Lung microvascular endothelial cell (primary cell): ENCODE data around the gene LRRC75A. TPM values are rescaled to one million over a fixed set of nuclear protein-coding genes. Genes with fewer than 3 reads are reported as not detected.

ENCODE experiments used
- DNase-seq, 2 donors: peaks; one replicate each; pipeline versions ENCODE4 v3.0.0 to v3.0.0-alpha.2; 2010; ENCODE audit warnings: low read depth in 2 of 2
- total RNA-seq: library from RNA; depleted of rRNA; stranded (reverse); fragments of >200 nt; gene quantifications from 2 replicates; pipeline ENCODE4 v1.2.1, GENCODE V29; 2014

Gene LRRC75A
- total RNA-seq, 1 donor from 2014 or later = 0.99 TPM

- no peak for DNase-seq
These were observed 19.5 kb downstream of the LRRC75A start for GRCh38 chr17:16472539-16472938.

GRCh38 chr17:16471295-16471694, 20.7 kb downstream of the LRRC75A start:
- DNase-seq = no peak

- DNase-seq = peak in 1 of 2 donors; percentile 28
These were observed 21.7 kb downstream of the LRRC75A start for GRCh38 chr17:16470265-16470664.

- no peak for DNase-seq
These were observed 23.5 kb downstream of the LRRC75A start for GRCh38 chr17:16468428-16468992.

GRCh38 chr17:16467886-16468285, 24.1 kb downstream of the LRRC75A start:
- no peak for DNase-seq

- DNase-seq = no peak
These were observed 24.9 kb downstream of the LRRC75A start for GRCh38 chr17:16467044-16467443.

GRCh38 chr17:16466407-16466806, 25.6 kb downstream of the LRRC75A start:
- DNase-seq = no peak

- no peak for DNase-seq
These were observed 26.1 kb downstream of the LRRC75A start for GRCh38 chr17:16465861-16466338.

- DNase-seq = no peak
These were observed 27.0 kb downstream of the LRRC75A start for GRCh38 chr17:16465052-16465312.

GRCh38 chr17:16464303-16465051, 27.5 kb downstream of the LRRC75A start:
- DNase-seq = no peak

GRCh38 chr17:16463358-16464302, 28.4 kb downstream of the LRRC75A start:
- peak; percentile 71 for DNase-seq

GRCh38 chr17:16462070-16462864, 29.7 kb downstream of the LRRC75A start:
- no peak for DNase-seq

- DNase-seq = no peak
These were observed 30.5 kb downstream of the LRRC75A start for GRCh38 chr17:16461606-16461866.

- no peak for DNase-seq
These were observed 31.0 kb downstream of the LRRC75A start for GRCh38 chr17:16460796-16461605.

GRCh38 chr17:16459855-16460550, 32.0 kb downstream of the LRRC75A start:
- DNase-seq = no peak

- no peak for DNase-seq
These were observed 32.7 kb downstream of the LRRC75A start for GRCh38 chr17:16459271-16459670.

- no peak for DNase-seq
These were observed 35.2 kb downstream of the LRRC75A start for GRCh38 chr17:16456742-16457316.

- DNase-seq = no peak
These were observed 35.8 kb downstream of the LRRC75A start for GRCh38 chr17:16455997-16456741.

GRCh38 chr17:16453493-16453851, 38.5 kb downstream of the LRRC75A start:
- no peak for DNase-seq
